SH-SY5Y (cell line): ENCODE data around the gene DTYMK.

Experiments
- GATA2 ChIP-seq: IDR thresholded peaks from 2 replicates; pipeline ENCODE4 v1.6.1; 2011; ENCODE audit warnings: mild to moderate bottlenecking, low read depth, low read length
- GATA3 ChIP-seq: IDR thresholded peaks from 2 replicates; pipeline ENCODE4 v1.6.1; 2011; ENCODE audit warnings: low read depth, mild to moderate bottlenecking, low read length, moderate library complexity

Gene DTYMK

DNA sequence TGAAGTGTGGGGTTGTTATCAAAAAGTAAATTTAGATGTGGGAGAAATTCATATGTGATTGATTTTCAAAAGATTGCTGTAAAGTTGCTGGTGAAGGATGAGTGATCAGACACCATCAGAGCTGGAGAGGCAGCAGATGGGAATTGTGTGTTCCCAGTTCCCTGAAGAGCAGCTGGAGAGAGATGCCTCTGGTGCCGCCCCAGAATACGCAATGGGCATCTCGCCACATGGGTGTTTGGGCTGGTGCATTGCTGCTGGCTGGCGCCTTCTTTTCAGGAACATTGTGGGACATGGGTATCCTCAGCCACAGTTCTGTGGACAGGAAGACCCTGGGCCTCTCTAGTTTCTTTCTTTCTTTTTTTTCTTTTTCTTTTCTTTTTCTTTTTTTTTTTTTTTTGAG lies 37.2 kb downstream of the DTYMK start:
- TF ChIP-seq GATA3: no peak

DNA sequence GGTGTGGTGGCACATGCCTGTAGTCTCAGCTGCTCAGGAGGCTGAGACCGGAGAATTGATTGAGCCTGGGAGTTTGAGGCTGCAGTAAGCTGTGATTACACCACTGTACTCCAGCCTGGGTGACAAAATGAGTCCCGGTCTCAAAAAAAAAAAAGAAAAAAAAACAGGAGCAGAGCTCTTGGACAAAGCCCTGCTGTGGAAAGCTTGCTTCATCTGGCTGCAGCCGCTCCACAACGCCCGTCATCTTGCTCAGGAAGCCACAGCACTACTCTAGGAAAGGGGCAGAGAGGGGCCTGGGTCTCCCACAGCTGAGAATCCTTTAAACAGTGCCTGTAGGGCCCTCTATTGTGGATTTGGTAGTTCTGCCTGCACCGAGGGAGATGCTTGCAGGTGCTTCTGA lies 38.2 kb downstream of the DTYMK start:
- TF ChIP-seq GATA3: no peak
- TF ChIP-seq GATA2: no peak

DNA sequence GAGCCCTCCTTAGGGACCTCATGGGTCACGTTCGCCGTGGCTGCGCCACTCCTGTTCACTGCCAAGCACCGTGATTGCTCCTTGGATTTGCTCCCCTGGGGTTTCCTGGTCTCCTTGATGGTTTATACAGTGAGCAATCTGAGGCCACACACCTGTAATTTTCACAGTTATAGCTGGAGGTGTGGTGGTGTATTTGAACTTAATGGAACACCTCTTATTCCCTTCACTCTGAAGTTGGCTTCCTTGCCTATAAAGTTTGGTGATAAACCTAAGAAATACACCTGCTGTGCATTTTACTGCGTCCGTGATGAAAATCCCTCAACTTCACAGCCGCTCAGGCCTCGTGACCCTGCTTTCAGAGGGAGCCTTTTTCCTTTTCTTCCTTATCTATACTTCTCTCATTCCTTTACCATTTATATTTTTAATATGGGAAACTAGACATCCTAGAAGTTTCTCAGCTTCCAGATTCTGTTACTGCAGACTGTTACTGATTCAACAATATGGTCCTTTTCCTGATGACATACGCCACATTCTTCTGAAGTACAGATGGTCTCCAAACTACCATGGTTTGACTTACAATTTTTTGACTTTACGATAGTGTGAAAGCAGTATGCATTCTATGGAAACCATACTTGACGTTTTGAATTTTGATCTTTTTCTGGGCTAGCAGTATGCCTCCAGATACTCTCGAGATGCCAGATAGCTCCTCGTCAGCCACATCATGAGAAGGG lies 40.5 kb downstream of the DTYMK start:
- no peak for TF ChIP-seq GATA3
- TF ChIP-seq GATA2: no peak

- TF ChIP-seq GATA3 (no peak), GATA2 (no peak)
Observed at GRCh38 chr2:241645056-241645914, 41.3 kb downstream of the DTYMK start.

DNA sequence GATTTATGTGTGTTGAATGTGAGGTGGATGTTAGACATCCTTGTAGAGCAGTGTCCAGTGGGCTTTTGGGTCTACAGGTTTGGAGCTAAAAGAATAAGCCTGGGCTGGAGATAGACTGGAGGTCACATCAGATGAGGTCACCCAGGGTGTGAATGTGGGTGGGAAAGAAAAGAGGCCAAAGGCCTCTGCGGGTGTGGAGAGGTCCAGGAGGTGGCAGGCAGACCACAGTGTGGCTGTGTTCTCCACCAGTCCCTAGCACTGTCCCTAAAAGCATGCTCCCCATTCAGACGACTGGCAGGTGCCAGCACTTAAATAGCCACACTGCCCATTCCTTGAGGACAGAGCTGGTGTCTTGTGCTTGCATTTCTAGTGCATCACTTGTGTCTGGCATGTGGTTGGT lies 45.0 kb downstream of the DTYMK start:
- TF ChIP-seq GATA2 (no peak), GATA3 (no peak)

- TF ChIP-seq GATA3 (no peak), GATA2 (no peak)
Observed at GRCh38 chr2:241640165-241640795, 46.3 kb downstream of the DTYMK start.

GRCh38 chr2:241639385-241639784 lies 47.2 kb downstream of the DTYMK start:
- TF ChIP-seq GATA2: no peak
- TF ChIP-seq GATA3: no peak

- TF ChIP-seq GATA2 (no peak), GATA3 (no peak)
Observed at GRCh38 chr2:241638940-241639339, 47.7 kb downstream of the DTYMK start.

DNA sequence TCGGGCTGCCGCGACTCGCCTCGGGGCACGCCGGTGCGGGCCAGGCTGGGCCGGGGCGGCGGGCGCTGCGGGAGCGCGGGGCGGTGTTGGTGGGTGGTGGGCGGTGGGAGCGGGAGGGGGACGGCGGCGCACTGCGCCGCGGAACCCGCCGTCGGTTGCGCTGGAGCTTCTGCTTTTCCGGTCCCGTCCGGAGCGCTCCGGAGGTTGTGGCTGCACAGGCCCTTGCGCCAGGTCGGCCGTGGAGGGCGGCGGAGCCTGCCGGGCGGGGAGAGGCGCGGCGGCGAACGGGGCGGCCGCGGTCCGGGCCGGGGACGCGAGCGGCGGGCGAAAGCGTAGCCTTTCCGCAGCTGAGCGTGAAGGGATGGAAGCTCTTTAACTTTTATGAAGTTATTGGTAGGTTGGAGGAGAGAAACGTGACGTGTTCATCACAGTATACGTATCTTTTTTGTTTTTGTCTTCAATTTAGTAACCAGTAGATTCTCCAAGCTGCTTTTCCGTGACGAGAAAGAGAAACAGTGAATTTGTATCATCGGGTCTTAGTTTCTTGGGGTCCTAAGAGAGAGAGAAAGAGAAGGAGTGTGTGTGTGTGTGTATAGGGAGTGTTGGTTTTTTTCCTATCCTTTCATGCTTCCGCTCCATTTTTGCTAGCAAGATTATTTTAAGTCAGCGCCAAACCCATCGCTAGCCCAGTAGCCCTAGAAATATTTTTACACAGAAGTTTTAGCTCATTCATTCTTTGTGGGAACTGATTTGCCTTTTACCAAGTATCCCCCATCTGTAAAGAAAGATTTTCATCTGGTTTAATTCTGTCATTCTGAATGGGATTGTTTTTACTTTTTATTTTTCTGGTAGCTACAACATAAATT lies 48.6 kb downstream of the DTYMK start:
- TF ChIP-seq GATA2: no peak
- no peak for TF ChIP-seq GATA3

DNA sequence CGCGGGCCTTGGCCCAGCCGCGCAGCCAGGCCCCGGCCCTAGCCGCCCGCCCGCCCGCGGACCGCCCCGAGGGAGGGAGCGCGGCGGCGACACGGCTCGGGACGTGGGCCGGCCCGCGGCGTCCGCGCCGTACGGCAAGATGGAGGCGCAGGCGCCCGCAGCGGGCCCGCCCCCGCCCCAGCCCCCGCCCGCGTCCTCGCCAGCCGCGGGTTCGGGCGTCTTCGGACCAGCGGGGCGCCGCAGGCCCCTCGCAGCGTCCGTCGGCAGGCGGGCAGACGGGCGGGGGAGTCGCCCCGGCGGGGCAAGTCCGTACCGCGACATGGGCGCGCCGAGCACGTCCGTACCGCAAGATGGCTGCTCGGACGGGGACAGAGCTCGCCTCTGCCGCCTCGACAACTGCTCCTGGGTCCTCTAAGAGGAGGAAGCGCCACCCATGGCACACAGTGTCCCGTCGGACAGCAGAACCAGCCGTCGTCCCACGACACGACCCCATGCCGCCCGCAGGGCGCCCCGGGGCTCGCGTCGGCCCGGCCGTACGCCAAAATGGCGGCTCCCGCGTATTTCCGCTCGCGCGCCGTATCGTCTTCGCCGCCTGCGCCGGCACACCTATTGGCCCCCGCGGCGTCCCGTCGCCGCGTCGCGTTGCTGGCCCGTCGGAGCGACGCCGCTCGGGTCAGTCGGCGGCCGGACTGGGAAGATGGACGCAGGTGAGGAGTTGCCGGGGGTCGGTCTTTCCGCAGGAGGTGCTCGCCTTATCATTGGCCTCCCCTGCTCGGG lies 49.4 kb downstream of the DTYMK start, which contains the start of the genes ATG4B and THAP4:
TSS of gene ATG4B (plus strand) at position 676 of the 777 bp plus-strand sequence. CDS start at position 698, 22 bp downstream.
TSS of gene THAP4 (minus strand) at position 141 of the 777 bp plus-strand sequence. CDS start 141 bp downstream, outside the sequence.
- TF ChIP-seq GATA3 (no peak), GATA2 (no peak; the same call in 1 of the 2 replicates)

- no peak for TF ChIP-seq GATA3
- no peak for TF ChIP-seq GATA2
Observed at GRCh38 chr2:241636182-241637017, 50.2 kb downstream of the DTYMK start.

GRCh38 chr2:241635756-241636155 lies 50.9 kb downstream of the DTYMK start:
- TF ChIP-seq GATA3 (no peak), GATA2 (no peak)
